Midbrain (tissue), 1 donor: ENCODE measurements around the gene KANK3.
"Not testable (repeated sequence)": the region's sequence is repeated elsewhere in the genome, so short reads cannot be mapped to it uniquely, and the experiment has no call there.

Experiments used
- DNase-seq: peaks from one replicate; lab custom pipeline; 2025; lab: John Stamatoyannopoulos, UW

Gene KANK3

DNA sequence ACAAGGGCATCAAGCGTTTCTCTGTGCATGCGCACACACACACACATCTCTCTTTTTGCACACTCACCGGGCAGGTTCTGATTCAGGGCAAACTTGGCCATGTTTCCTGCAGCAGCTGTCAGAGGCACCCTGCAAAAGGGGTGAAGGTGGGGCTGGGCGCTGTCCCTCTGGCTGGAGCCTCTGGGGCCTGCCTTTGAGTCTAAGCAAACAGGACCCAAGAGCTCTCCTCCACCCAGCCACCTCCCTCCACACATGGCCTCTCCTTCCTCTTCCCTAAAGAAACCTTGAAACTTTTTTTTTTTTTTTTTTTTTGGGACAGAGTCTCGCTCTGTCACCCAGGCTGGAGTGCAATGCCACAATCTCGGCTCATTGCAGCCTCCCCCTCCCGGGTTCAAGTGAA, 5.3 kb downstream of the KANK3 start:
- DNase-seq: no peak

DNA sequence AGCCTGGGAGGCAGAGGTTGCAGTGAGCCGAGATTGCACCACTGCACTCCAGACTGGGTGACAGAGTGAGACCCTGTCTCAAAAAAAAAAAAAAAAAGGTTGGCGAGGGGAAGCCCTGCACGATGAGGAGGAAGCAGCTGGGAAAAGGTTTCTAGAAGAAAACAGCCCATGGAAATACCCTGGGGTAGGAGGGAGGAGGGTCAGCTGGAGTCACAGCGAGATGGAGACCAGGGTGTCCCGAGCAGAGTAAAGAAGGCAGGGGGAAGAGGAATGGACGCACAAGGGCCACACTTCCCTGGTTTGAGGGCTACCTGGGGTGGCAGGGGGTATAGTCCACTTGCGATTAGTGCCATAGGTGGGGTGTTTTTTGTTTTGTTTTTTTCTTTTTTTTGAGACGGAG, 6.4 kb downstream of the KANK3 start:
- no peak for DNase-seq

DNA sequence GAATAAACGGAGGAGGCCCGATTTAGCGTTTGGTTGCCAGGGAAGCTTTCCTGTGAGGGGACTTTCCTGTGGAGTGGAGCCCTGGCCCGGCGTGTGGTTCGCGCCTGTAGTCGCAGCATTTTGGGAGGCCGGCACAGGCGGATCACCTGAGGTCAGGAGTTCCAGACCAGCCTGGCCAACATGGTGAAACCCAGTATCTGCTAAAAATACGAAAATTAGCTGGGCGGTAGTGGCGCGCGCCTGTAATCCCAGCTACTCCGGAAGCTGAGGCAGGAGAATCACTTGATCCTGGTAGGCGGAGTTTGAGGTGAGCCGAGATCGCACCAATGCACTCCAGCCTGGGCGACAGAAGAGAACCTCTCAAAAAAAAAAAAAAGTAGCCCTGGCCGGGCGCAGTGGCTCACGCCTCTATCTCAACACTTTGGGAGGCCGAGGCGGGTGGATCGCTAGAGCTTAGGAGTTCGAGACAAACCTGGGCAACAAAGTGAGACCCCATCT, 6.9 kb downstream of the KANK3 start:
- DNase-seq: no peak

DNA sequence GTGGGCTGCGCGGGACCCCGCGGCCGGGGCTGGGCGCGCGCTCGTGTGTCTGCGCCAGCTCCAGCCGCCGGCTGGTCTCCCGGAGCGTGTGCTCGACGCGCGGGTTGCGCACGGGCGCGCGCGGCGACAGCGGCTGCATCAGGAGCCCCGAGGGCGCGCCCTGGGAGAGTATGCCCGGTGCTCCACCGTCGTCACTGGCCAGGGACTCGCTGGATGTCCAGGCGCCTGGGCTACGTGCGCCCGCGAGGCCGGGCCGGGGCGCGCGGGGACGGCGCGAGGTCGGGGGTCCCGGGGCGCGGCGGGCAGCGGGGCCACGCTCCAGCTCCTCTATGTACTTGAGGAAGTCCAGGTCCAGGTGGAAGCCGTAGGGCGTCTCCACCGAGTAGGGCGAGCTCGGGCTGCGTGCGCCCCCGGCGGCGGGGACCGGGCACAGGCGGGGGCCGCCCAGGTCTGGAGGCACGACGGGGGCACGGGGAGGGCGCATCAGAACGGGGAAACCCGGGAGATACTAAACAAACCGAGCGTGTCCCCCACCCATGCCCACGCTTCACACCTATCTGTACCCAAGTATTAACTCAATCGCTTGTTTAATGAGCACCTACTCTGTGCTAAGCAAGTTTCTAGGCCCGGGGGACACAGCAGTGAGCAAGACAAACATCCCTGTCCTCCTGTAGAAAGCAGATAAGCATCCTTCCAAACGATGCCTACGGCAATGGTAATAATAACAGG, 7.6 kb downstream of the KANK3 start:
- no peak for DNase-seq

DNA sequence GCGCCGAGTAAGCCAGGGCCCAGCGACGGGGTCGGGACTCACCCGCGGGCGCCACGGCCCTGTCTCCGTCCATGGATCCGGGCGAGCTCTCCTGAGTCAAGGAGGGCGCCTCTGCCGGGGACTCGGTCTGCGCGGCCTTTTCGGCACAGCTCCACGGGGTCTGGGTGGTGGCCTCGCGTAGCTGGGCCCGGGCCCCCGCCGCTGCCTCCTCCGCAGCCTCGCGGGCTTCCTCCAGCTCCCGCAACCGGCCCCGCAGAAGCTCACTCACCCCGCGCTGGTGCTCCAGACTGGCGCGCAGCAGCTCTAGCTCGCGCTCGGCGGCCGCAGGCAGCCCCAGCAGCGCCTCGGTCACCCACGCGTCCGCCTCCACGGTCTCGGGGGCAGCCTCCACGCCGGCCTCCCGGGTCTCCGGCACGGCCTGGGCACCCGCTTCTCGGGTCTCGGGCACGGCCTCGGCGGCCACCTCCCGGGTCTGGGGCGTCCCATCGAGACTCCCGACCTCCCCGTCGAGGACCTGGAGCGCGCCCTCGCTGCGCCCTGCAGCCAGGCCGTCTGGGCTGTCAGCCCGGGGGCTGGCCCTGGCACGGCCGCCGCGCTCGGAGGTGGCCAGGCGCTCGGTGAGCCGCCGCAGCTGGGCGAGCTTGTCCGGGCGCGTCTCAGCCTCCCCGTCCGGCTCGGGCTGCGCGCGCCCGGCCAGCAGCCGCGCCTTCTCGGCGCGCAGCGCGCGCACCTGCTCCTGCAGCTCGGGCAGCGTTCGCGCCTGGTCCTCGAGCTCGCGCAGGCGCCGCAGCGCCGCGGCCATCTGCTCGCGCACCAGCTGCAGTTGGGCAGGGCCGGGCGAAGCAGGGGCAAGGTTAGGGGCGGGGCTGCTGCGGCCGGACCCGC, 8.4 kb downstream of the KANK3 start:
- no peak for DNase-seq

DNA sequence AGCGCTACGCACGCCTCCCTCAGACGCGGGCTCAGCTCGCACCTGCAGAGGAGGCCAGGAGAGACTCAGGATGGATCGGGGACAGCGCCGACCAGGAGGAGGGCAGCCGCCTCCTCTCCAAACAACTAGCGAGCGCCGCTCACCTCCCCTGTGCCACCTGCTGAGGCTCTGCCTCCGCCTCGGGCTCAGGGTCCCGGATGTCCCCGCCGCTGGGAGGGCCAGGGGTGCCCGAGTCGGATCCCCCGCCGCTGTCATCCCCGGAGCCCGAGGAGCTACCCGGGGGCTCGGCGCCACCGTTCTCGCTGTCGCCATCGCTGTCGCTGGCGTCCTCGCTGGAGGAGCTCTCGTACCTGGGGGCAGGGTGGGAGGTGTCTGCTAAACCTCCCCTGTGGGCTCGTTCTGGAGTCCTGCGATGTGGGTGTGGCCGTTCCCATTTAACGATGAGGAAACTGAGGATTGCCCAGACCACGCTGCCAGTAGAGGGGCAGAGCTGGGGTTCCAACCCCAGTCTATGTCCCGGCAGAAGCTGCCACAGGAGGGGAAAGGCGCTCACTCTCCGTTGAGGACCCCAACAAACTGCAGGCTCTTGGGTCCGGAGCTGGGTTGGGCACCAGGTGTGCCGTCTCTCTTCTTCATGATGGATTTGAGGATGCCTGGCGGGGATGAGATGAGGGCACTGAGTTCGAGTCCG, 9.2 kb downstream of the KANK3 start:
- DNase-seq: no peak

DNA sequence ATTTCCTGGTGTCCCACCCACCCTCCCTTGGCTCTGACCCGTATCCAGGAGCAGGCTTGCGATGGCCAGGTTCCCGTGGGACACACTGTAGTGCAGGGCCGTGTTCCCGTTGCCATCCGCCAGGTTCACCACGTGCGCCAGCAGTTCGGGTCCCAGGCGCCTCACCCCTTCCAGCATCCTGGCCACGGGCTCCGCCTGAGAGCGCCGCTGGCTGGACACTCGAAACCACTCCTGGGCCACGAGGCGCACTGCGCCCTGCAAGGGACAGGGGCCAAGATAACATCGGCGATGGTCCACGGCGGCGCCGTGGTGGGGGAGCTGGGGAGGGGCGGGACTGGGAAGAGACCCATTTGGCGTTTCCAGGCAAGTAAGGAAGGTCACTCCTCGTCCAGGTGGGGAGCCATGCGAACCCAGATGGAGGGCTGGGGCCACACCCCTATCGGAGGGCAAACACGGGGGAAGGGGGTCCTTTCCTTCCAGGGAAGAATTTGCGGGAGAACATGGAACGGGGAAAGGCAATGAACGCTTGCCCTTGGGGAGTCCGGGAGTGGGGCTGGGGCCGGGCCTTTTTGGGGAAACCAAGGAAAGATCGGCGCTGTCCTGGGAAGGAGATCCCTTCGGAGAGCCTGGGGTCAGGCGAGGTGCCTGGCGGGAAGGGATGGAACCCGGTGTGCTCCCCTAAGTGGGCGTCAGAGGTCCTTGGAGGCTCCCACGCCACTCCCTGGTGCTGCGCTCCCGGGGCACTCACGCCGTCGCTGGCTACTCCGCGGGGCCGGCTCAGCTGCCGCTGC, 9.9 kb downstream of the KANK3 start:
- DNase-seq: no peak

DNA sequence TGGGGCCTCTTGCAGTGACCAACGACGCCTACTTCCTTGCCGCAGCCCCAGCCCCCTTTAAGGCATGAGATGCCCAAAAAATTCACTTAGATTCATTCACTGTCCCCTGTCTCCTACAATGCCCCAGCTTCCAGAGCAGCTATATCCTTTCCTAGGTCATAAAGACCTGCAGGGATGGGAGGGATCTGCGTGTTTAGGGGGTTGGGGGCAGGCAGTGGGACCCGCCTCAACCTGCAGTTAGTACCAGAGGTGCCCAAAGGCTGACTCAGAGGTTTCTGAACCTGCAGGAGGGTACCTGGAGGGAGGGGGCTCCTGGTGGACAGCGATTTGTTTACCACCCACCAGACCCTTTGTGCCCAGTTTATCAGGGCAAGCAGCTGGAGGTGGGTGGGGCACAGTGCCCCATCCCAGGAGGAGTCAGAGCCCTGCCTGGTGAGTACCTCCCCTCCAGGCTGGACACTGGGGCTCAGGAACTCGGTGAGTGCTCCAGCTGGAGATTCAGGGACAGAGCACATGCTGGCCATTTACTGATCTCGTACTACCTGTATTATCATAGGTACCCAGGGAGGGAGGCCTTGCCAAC, 11.7 kb downstream of the KANK3 start:
- no peak for DNase-seq

DNA sequence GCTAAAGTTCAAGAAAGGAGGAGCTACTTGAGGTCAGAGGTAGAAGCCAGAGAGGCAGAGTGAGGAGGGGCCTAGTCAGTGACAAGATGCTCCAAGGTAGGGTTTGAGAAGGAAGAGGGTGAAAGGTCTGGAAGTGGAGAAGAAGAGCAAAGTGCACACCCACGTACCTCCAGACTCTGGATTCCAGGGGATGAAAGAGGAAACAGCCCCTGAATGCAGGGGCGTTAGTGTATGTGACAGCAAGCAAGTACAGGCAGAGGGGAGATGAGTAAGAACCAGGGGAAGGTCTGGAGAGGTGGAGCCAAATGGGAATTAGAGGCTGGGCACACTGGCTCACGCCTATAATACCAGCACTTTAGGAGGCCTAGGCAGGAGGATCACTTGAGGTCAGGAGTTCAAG, 13.1 kb downstream of the KANK3 start:
- DNase-seq: no peak

DNA sequence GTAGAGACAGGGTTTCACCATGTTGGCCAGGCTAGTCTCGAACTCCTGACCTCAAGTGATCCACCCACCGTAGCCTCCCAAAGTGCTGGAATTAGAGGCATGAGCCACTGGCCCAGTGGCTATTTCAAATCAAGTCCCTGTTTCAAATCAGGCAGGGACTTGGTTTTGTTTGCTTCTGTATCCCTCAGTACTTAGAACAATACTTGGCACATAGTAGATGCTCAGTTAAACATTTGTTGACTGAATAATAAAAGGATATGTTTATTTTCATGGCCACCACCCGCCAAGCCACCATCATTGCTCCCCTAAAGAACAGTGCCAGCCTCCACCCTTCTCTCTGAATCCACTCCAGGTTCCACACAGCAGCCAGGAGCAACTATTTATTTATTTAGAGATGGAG, 17.6 kb downstream of the KANK3 start:
- no peak for DNase-seq

DNA sequence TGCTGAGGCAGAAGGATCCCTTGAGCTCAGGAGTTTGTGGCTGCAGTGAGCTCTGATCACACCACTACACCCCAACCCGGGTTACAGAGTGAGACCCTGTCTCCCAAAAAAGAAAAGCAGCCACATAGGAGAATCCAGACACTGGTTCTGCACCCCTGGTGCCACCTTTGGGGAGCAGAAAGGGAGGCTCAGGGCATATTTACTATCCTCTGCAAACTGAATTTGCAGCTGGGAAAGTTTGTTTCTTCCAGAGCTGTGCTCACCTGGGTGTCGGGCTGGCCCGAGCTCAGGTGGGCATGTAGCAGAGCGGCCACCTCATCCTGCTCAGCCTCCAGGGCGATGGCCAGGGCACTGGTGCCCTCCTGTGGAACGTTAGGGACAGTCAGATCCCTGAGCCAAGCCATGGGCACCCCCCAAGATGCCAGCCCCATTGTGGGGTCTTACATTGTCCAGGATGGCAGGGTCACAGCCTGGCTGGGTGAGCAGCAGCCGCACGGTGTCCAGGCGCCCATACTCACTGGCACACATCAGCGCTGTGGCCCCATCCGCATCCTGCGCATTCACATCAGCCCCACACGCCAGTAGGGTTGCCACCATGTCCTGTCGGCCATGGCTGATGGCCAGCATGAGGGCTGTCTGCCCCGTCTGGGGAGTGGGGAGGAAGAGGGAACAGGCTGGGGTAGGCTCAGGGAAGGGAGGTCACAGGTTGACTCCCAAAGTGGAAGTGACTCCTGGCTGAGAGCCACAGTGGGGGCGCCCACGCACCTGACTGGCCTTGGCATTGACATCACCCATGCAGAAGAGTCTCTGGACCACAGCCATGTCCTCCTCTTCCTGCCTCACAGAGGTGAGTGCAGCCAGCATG, 18.6 kb downstream of the KANK3 start:
- DNase-seq: no peak

DNA sequence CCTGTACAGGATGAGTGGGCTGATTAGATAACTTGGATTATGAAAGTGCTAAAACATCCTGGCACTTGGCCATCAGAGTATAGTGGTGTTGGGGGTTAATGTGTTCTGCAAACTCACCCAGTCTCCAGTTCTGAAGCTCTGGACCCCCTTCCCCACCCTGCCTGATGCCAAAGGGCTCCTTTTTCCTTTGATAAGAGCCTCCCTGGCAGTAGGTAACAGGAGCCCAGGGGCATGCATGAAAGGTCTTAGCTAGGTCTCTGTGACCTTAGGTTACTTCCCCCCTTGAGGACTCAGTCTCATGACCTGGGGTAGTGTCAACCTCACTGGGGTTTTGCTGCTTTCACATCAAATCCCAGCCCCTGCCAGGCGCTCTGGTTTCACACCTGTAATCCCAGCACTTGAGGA, 19.3 kb downstream of the KANK3 start:
- DNase-seq: no peak

DNA sequence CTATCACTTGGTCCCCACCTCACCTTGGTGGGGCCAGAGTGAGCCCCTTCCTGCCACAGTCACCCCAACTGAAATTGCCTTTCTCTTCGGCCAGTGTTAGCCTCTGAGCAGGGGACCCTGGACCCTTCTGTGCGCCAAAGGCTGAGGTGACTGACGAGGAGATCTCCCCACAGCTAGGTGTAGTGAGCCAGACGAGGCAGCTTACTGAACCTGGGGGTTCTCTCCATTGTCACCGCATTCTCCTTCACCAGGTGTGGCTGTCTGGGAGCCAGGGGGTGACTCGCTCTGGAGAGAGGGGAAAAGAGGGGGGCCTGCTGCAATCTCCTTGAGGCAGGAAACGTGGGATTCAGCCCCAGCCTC, 20.4 kb downstream of the KANK3 start:
- no peak for DNase-seq

DNA sequence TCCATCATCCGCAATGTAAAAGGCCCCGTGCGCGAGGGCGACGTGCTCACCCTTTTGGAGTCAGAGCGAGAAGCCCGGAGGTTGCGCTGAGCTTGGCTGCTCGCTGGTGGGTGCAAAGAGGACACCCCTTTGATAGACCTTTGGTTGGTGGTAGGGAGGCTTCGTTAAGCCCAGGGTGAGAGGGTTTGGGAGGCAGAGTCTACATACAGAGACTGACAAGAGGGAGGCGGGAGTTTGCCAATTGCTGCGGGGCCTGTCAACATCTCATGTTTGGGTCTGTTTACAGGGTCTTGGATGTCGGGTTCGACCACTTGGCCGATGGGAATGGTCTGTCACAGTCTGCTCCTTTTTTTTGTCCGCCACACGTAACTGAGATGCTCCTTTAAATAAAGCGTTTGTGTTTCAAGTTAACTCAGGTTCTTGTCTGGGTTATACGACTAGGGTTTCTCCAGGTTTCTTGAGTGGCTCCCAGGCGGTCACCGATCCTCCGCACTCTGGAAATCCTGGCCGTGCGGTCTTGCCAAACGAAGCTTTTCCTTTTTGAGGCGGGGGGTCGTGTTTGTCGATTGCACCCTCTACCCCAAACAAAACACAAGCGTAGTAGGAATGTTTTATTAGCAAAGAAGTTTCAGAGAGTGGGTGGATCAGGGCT, 20.9 kb downstream of the KANK3 start:
- no peak for DNase-seq

DNA sequence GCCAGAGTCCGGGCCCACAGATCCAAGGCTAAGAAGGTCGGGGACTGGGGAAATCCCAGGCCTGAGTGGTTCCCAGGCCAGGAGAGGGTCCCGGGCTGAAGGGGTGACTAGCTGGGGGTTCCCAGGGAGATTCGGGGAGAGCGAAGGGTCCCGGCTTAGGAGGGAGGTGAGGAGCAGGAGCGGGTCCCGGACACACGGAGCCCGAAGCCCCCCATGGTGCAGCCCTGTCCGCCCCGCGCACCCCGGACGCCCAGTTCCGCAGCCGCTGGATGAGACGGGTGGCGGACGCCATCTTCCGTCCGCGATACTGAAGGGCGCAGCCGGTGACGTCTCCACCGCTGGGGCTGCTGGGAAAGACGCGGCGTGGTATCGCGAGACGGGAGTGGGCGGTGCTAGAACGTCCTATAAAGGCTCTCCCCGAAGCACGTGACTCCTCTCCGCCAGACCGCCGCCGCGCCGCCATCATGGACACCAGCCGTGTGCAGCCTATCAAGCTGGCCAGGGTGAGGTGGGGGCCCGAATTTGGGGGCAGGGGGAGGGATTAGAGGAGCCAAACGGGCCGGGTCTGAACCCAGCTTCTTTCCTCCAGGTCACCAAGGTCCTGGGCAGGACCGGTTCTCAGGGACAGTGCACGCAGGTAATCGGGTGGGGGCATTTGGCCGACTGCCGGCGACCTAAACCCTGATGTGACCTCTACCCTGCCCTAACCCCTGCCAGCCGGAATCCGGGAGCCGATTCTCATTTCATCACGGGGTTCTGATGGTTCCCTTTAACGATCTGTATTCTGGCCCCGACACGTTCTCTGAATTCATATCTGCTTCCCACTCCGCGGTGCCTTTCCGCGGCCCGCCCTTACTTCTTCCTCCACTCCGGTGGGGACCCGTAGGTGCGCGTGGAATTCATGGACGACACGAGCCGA, 21.7 kb downstream of the KANK3 start, which contains the start of the genes NDUFA7 and RPS28:
Gene NDUFA7 (minus strand): TSS at position 309 of the 919 bp plus-strand sequence. CDS start 17 bp downstream, at position 292.
Gene RPS28 (plus strand): TSS at position 430 of the 919 bp plus-strand sequence. CDS start 35 bp downstream, at position 465.
- peak; percentile 98 for DNase-seq

DNA sequence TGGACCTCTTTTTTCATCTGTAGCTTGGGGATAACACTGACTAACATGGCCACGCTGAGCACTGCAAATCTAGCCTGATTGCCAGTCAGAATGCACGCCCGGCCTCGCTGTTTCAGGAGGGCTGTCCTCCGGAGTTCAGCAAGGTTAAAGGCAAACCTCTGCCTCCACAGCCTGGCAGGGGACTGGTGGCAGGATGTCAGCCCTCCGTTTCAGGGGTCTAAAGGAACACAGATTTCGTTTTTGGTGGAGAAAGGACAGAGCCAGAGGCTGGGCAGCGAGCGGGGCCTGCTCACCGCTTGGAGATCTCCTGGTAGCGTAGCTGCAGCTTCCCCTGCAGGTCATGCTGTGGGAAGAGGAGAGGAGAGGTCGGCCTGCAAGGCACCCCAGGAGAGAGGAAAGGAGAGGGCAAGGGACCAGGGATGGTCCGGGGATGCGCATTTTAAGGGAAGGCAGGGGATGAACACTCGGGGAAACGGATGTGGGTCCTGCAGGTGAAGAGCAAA, 22.4 kb downstream of the KANK3 start:
- no peak for DNase-seq

DNA sequence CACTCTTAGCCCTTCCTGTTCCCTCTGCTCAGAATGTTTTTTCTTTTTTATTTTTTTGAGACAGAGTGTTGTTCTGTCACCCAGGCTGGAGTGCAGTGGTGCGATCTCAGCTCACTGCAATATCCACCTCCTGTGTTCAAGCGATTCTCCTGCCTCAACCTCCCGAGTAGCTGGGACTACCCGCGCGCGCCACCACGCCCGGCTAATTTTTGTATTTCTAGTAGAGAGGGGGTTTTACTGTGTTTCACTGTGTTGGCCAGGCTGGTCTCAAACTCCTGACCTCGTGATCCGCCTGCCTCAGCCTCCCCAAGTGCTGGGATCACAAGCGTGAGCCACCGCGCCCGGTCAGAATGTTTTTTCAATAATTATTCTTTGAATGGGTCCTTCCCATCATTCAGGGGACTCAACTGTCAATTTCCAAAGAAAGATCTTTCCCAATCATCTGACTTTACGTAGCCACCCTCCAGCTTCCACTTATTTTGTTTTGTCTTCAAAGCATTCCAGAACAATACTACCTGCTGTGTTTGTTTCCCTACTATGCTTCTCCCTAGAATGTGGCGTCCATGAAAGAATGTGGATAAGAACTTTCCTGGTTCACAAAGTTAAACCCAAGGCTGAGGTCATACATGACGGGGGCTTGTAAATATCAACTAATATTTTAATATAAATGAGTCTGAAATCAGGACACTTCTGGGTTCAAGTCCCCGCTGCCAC, 23.1 kb downstream of the KANK3 start:
- no peak for DNase-seq

DNA sequence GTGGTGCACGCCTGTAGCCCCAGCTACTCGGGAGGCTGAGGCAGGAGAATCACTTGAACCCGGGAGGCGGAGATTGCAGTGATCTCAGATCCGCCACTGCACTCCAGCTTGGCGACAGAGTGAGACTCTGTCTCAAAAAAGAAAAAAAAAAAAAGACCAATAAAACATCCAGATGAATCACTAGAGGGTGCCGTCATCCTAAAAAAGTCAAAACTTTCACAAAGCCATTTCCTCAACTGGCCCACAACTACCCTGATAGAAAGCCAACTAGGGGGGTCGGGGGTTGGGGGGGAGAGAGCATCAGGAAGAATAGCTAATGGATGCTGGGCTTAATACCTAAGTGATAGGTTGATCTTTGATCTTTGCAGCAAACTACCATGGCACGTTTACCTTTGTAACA, 24.2 kb downstream of the KANK3 start:
- DNase-seq: not testable (repeated sequence)
